Posterior vena cava (tissue), 2 donors: ENCODE results near the gene FAM228B. TPM values are rescaled to one million over a fixed set of nuclear protein-coding genes. Genes with fewer than 3 reads are reported as not detected.
"Not testable (repeated sequence)": the region's sequence is repeated elsewhere in the genome, so short reads cannot be mapped to it uniquely, and the experiment has no call there.

Source experiments
- DNase-seq: peaks from one replicate; pipeline ENCODE4 v3.0.0-alpha.2; 2020; ENCODE audit warnings: low spot score
- intact Hi-C, 2 donors: fragments of 100-400 bp; cut with DNase I; formaldehyde crosslinking; loops; one replicate each; pipeline versions ENCODE4 v1.14.1 to v1.14.2; 2022 to 2023
- total RNA-seq, 2 donors: library from RNA; stranded (reverse); fragmentation: NEBNext Ultra II Directional; extraction: Animal tissue kit (Norgen Biotek cat#: 25700); gene quantifications; one replicate each; pipeline ENCODE4 v1.2.1, GENCODE V29; 2021
- donor health status: DM: yes; HTN: yes; CAD: no.
- donor health status: DM: yes; HTN: yes; CAD: no.

Gene FAM228B
- total RNA-seq, 2 donors from 2014 or later: 33.8 to 38.2 TPM

GRCh38 chr2:24140305-24140704, 17.0 kb downstream of the FAM228B start:
- DNase-seq, intact Hi-C loops: not testable (repeated sequence)

GRCh38 chr2:24147364-24147763, 24.1 kb downstream of the FAM228B start:
- intact Hi-C loops: no loop called here
- no peak for DNase-seq

DNA sequence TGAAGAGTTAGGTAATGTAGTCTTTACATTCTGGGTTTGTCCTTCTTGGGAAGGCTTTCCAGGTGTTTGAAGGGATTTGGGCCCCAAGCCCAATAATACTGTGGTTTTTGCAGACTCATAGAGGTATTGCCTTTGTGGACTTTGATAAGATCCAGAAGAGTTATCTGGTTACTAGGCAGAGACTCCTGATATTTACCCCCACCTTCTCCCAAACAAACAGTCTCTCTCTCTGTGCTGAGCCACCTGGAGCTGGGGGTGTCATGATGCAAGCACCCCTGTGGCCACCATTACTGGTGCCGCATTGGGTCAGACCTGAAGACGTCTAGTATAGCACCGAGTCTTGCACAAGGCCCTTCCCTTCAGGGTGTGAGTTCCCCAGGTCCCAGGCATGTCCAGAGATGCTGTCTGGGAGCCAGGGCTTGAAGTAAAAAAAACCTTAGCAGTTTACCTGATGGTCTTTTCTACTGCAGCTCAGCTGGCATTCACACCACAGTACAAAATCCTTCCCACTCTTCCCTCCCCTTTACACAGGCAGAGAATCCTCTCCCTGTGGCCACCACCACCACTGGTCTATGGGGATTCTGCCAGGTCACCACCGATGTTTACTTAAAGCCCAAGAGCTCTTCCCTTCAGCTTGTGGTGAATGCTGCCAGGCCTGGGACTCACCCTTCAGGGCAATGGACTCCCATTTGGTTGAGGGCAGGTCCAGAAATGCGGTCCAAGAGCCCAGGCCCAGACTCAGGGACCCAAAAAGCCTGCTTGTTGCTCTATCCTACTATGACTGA, 29.3 kb downstream of the FAM228B start:
- intact Hi-C loops: no loop called here
- no peak for DNase-seq

DNA sequence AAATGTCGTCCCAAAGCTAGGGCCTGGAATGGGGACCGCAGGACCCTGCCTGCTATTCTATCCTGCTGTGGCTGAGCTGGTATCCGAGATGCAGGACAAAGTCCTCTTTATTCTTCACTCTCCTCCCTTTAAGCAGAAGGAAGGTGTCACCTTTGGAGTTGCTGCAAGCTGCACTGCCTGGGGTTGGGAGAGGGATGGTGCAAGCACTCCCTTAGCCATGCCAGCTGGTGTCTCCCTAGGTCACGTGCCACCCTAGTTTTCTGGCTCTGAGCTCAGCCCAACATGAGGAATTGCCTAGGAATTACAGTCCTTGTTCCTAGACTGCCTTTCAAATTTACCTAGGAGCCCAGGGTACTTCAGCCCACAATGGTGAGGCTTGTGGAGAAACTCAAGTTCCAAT, 30.2 kb downstream of the FAM228B start:
- intact Hi-C loops: no loop called here
- DNase-seq: no peak

DNA sequence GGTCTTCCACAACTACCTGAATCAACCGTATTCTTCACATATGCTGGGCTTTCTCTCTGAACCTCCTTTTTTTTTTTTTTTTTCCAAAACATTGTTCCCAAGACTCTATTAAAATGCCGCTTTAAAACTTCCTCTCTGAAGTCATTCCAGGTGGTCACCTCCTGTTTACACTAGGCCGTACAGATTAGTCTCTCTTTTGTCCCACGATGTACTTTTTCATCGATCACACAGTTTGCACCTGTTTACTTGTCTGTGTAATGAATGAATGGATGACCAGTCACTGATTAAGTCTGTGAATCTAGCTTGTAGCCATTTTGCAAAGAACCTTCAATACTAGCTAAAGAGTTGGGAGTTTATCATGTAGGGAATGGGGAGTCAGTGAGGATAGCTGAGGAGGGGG, 34.9 kb downstream of the FAM228B start:
- intact Hi-C loops: loop anchor here in 1 of 2 donors (1.0 kb wide), 1 partner anchor 10 kb away; no protein-coding TSS in a partner anchor
- DNase-seq: no peak

DNA sequence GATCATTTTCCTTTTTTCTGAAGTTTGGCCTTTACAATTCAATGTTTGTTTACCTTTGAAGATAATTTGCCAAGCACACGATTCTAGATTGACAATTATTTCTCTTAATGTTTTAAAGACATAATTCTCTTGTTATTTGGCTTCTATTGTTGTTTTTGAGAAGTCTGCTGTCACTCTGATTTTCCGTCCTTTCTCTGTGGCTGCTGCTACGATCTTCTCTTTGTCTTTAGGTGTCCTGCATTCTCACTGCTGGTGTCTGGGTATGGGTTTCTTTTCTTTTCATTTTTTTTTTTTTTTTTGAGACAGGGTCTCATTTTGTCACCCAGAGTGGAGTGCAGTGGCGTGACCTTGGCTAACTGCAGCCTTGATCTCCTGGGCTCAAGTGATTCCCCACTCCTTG, 36.4 kb downstream of the FAM228B start:
- intact Hi-C loops: no loop called here

GRCh38 chr2:24160761-24161160, 37.5 kb downstream of the FAM228B start:
- DNase-seq: no peak
- intact Hi-C loops: no loop called here

More for the DNA sequence above, 36.4 kb downstream of the FAM228B start:
- DNase-seq: no peak

GRCh38 chr2:24162494-24162893, 39.2 kb downstream of the FAM228B start:
- intact Hi-C loops: no loop called here

GRCh38 chr2:24163186-24163585, 39.9 kb downstream of the FAM228B start:
- no peak for DNase-seq
- intact Hi-C loops: no loop called here

More at GRCh38 chr2:24162494-24162893, 39.2 kb downstream of the FAM228B start:
- DNase-seq: no peak

DNA sequence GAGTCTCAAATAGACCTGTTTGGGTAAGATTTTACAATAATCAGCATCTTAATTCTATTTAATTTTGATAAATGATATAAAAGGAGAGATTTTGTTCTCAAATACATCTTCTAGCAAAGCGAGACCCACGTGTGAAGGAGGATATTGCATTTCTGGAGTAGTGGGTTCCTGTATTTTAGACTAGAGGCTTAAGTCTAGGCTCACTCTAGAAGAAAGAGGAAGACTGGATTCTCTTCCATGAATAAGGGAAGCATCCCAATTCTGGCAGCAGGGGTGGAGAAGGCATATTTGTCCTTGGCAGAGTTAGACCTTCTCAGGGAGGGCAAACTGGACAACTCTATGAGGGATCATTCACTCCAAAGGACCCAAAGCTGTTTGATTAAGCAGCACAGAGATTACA, 40.3 kb downstream of the FAM228B start:
- DNase-seq: no peak
- intact Hi-C loops: no loop called here

- intact Hi-C loops: no loop called here
Observed at GRCh38 chr2:24164416-24164973, 41.2 kb downstream of the FAM228B start.

DNA sequence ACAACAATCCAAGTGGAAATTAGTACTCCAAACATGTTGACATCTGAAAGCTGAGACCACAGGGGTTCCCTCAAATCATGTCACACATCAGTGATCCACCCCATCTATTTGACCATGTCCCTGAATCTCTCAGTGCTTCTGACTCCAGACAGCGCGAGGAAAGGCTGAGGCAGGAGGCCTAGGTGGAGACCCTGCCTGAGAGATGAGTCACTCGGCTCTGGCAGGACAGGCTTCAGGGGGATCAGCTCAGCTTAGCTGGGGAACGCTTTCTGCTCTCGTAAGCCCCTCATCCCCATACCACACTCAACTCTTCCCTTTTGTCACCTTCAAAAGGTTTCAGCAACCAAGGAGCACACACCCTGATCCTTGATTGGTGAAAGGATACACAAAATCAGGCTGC, 45.8 kb downstream of the FAM228B start:
- intact Hi-C loops: no loop called here
- no peak for DNase-seq

More at GRCh38 chr2:24164416-24164973, 41.2 kb downstream of the FAM228B start:
- DNase-seq: no peak

DNA sequence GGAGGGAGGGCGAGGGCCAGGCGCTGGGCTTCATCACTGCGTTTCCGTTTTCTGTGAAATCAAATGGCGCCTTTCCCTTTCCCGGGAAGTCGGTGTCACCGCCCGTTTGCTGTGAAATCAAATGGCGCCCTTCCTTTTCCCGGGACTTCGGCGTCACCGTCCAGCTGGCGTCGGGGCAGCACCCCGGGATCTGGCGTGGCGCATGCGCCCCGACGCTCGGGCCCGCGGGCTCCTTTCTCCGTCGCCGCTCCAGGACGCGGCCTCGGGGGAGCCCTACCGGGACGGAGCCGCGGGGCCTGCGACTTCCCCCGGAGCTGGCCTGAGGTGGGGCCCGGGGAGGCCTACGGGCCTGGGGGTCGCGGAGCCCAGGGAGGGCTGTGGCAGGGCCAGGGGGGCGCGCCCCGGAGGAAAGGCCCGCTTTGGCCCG, 51.6 kb downstream of the FAM228B start, which contains the start of gene FAM228A:
FAM228A (plus strand) TSS at position 203 of the 427 bp plus-strand sequence. CDS start 428 bp downstream, outside the sequence.
- DNase-seq: no peak
- intact Hi-C loops: no loop called here

GRCh38 chr2:24175631-24176187, 52.4 kb downstream of the FAM228B start:
- DNase-seq: no peak
- intact Hi-C loops: no loop called here

- DNase-seq: no peak
- intact Hi-C loops: no loop called here
Observed at GRCh38 chr2:24176326-24176725, 53.1 kb downstream of the FAM228B start.

- intact Hi-C loops: no loop called here
- DNase-seq: no peak
Observed at GRCh38 chr2:24179683-24180082, 56.4 kb downstream of the FAM228B start.

- intact Hi-C loops: no loop called here
- DNase-seq: no peak
Observed at GRCh38 chr2:24181849-24182248, 58.6 kb downstream of the FAM228B start.

DNA sequence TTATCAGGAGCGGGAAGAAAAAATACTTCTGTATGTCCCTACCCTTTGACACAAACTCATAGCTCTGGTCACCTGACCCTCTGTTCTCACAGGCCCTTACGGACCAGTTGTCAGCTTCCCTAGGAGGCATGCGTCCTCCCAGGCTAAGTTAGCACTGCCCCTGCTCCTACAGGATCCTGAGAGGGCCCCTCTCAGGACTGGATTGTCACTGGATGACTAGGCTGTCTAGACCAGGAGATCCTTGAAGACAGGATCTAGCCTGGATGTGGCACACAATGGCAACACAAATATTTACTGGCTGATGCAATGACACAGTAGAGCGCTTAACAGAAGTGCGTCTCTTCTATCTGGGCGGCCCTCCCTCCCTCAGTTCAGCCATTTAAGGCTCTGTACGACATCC, 59.2 kb downstream of the FAM228B start:
- intact Hi-C loops: no loop called here
- no peak for DNase-seq

GRCh38 chr2:24183366-24184069, 60.2 kb downstream of the FAM228B start:
- intact Hi-C loops: no loop called here
- DNase-seq: no peak

- intact Hi-C loops: no loop called here
- DNase-seq: no peak
Observed at GRCh38 chr2:24189551-24189950, 66.3 kb downstream of the FAM228B start.
